OCI-LY3 (cell line): ENCODE data around the gene STARD13.

Experiments
- H2AFZ ChIP-seq: fragments of 200-600, 300-600 bp; shearing (Covaris generic); 2 replicates; pipeline ENCODE4 v1.6.0; 2014; ENCODE audit warnings: antibody characterized with exemption, low read depth, low read length
- H3K27ac ChIP-seq: fragments of 200-600, 300-600 bp; sonication (generic); 2 replicates; pipeline ENCODE4 v1.5.1; 2014; ENCODE audit warnings: mild to moderate bottlenecking, low read length, moderate library complexity, mixed read lengths
- H3K27me3 ChIP-seq: fragments of 200-600, 300-600 bp; sonication (generic); 2 replicates; pipeline ENCODE4 v1.6.1; 2014; ENCODE audit warnings: low read depth, low read length, mixed read lengths
- H3K36me3 ChIP-seq: fragments of 200-600, 300-600 bp; sonication (generic); replicated peaks from 2 replicates; pipeline ENCODE3; 2014; ENCODE audit warnings: low read depth, low read length, mixed read lengths
- H3K4me1 ChIP-seq: fragments of 300-600, 200-600 bp; sonication (generic); 2 replicates; pipeline ENCODE4 v1.6.1; 2014; ENCODE audit warnings: low read length, mixed read lengths
- H3K4me2 ChIP-seq: fragments of 200-600, 300-600 bp; sonication (generic); 2 replicates; pipeline ENCODE4 v1.6.1; 2014; ENCODE audit warnings: low read length, mixed read lengths
- H3K4me3 ChIP-seq: fragments of 300-600, 200-600 bp; sonication (generic); 2 replicates; pipeline ENCODE4 v1.5.1; 2014; ENCODE audit warnings: antibody characterized with exemption, mild to moderate bottlenecking, low read length, moderate library complexity
- H3K79me2 ChIP-seq: fragments of 300-600, 200-600 bp; shearing (Covaris generic); 2 replicates; pipeline ENCODE4 v1.6.1; 2014; ENCODE audit warnings: mild to moderate bottlenecking, low read length, mixed read lengths
- H3K9ac ChIP-seq: fragments of 300-600, 200-600 bp; shearing (Covaris generic); 2 replicates; pipeline ENCODE4 v1.6.0; 2014; ENCODE audit warnings: mild to moderate bottlenecking, low read length, moderate library complexity
- H3K9me3 ChIP-seq: fragments of 200-600, 300-600 bp; shearing (Covaris generic); 2 replicates; pipeline ENCODE4 v1.6.1; 2014; ENCODE audit warnings: low read length, mixed read lengths; ENCODE audit not compliant: insufficient read depth
- H4K20me1 ChIP-seq: fragments of 200-600, 300-600 bp; sonication (generic); 2 replicates; pipeline ENCODE4 v1.6.1; 2016; ENCODE audit warnings: low read length, mixed read lengths; ENCODE audit not compliant: insufficient read depth
- CTCF ChIP-seq: fragments of 200-600, 300-600 bp; sonication (generic); IDR thresholded peaks from 2 replicates; pipeline ENCODE4 v1.5.1; 2014; ENCODE audit warnings: antibody characterized with exemption, low read length, low read depth
- EZH2phosphoT487 ChIP-seq: fragments of 200-600 bp; shearing (Covaris generic); IDR thresholded peaks from 2 replicates; pipeline ENCODE4 v1.6.1; 2018; ENCODE audit warnings: antibody characterized with exemption, mixed run types, low read depth

Gene STARD13

GRCh38 chr13:33235564-33235963 is 50.0 kb downstream of the STARD13 start:
- Histone ChIP-seq H3K4me3 (no peak overlapping the region), H3K79me2 (no peaks in the 10 kb centered on the region), H3K9ac (no peak overlapping the region), H2AFZ (no peak overlapping the region), H3K9me3 (no peaks in the 10 kb centered on the region), H3K4me1 (peaks cover 8% of the 10 kb centered on the region; the same call in 1 of the 2 replicates), H3K27ac (no peak overlapping the region), H4K20me1 (no peaks in the 10 kb centered on the region), H3K36me3 (no peaks in the 10 kb centered on the region), H3K4me2 (no peak overlapping the region), H3K27me3 (no peaks in the 10 kb centered on the region)
- TF ChIP-seq EZH2phosphoT487 (no peak), CTCF (no peak)

GRCh38 chr13:33235078-33235477 is 50.5 kb downstream of the STARD13 start:
- Histone ChIP-seq H3K4me3 (no peak overlapping the region), H2AFZ (no peak overlapping the region), H4K20me1 (no peaks in the 10 kb centered on the region), H3K79me2 (no peaks in the 10 kb centered on the region), H3K9ac (no peak overlapping the region), H3K27ac (no peak overlapping the region), H3K36me3 (no peaks in the 10 kb centered on the region), H3K4me1 (peaks cover 9% of the 10 kb centered on the region; the same call in 1 of the 2 replicates), H3K4me2 (no peak overlapping the region), H3K9me3 (no peaks in the 10 kb centered on the region), H3K27me3 (no peaks in the 10 kb centered on the region)
- no peak for TF ChIP-seq CTCF

GRCh38 chr13:33233547-33233946 is 52.0 kb downstream of the STARD13 start:
- peaks cover 13% of the 10 kb centered on the region; the same call in 1 of the 2 replicates for H3K4me1 ChIP-seq
- H4K20me1 ChIP-seq = no peaks in the 10 kb centered on the region
- no peak overlapping the region for H3K4me3 ChIP-seq
- H3K27ac ChIP-seq = no peak overlapping the region
- H3K79me2 ChIP-seq = no peaks in the 10 kb centered on the region
- H2AFZ ChIP-seq = no peak overlapping the region
- H3K36me3 ChIP-seq = no peaks in the 10 kb centered on the region
- no peaks in the 10 kb centered on the region for H3K27me3 ChIP-seq
- no peak overlapping the region for H3K4me2 ChIP-seq
- H3K9ac ChIP-seq = no peak overlapping the region
- TF ChIP-seq CTCF = no peak
- no peaks in the 10 kb centered on the region for H3K9me3 ChIP-seq

GRCh38 chr13:33232883-33233282 is 52.7 kb downstream of the STARD13 start:
- Histone ChIP-seq H3K4me2 (no peak overlapping the region), H3K27me3 (no peaks in the 10 kb centered on the region), H3K4me3 (no peak overlapping the region), H3K27ac (no peak overlapping the region), H3K9ac (no peak overlapping the region), H3K36me3 (no peaks in the 10 kb centered on the region), H3K9me3 (no peaks in the 10 kb centered on the region), H3K4me1 (peaks cover 13% of the 10 kb centered on the region; the same call in 1 of the 2 replicates), H3K79me2 (no peaks in the 10 kb centered on the region), H4K20me1 (no peaks in the 10 kb centered on the region), H2AFZ (no peak overlapping the region)
- no peak for TF ChIP-seq EZH2phosphoT487
- TF ChIP-seq CTCF = no peak
